AG09309 (cell line): ENCODE data around the gene CMC2.

Source experiments
- DNase-seq: peaks from one replicate; pipeline ENCODE4 v3.0.0-alpha.2; 2010; ENCODE audit warnings: low read depth
- H3K4me3 ChIP-seq: 2 replicates; pipeline ENCODE4 v1.5.1; 2011; ENCODE audit warnings: mild to moderate bottlenecking, low read depth, low read length, moderate library complexity; ENCODE audit not compliant: control insufficient read depth
- TF ChIP-seq, protein P1 (sequence below): IDR thresholded peaks from 2 replicates; pipeline ENCODE4 v1.5.1; 2011; ENCODE audit warnings: mild to moderate bottlenecking, low read depth, low read length, inconsistent platforms; ENCODE audit not compliant: insufficient read depth, control insufficient read depth; ENCODE audit errors: missing control alignments

Gene CMC2

DNA sequence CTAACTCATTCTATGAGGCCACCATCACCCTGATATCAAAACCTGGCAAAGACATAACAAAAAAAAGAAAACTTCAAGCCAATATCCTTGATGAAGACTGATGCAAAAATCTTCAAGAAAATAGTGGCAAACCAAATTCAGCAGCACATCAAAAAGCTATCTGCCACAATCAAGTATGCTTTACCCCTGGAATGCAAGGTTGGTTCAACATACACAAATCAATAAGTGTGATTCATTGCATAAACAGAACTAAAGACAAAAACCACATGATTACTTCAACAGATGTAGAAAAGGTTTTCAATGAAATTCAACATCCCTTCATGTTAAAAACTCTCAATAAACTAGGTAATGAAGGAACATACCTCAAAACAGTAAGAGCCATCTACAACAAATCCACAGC, 48.4 kb downstream of the CMC2 start:
- DNase-seq: no peak
- TF ChIP-seq, protein P1, sequence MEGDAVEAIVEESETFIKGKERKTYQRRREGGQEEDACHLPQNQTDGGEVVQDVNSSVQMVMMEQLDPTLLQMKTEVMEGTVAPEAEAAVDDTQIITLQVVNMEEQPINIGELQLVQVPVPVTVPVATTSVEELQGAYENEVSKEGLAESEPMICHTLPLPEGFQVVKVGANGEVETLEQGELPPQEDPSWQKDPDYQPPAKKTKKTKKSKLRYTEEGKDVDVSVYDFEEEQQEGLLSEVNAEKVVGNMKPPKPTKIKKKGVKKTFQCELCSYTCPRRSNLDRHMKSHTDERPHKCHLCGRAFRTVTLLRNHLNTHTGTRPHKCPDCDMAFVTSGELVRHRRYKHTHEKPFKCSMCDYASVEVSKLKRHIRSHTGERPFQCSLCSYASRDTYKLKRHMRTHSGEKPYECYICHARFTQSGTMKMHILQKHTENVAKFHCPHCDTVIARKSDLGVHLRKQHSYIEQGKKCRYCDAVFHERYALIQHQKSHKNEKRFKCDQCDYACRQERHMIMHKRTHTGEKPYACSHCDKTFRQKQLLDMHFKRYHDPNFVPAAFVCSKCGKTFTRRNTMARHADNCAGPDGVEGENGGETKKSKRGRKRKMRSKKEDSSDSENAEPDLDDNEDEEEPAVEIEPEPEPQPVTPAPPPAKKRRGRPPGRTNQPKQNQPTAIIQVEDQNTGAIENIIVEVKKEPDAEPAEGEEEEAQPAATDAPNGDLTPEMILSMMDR: no peak
- H3K4me3 ChIP-seq: no peak overlapping the region

DNA sequence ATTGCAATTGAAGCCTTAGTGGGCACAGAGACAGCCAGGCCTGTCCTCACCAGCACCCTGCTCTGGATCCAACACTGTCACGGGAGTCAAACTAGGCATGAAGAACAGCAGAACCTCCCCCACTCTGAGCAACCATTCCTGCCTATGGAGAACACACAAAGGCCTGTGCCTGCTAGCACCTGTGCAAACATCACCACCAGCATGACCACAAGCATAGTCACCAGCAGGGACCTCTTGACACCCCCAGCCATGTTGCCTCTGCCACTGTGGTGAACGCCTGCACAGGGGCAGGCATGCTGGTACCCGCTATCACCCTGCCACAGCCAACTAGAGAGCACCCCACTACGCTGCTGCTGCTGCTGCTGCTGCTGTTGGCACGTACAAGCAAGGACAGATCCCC, 51.7 kb downstream of the CMC2 start:
- DNase-seq: no peak
- TF ChIP-seq, protein P1: no peak
- H3K4me3 ChIP-seq: no peak overlapping the region

DNA sequence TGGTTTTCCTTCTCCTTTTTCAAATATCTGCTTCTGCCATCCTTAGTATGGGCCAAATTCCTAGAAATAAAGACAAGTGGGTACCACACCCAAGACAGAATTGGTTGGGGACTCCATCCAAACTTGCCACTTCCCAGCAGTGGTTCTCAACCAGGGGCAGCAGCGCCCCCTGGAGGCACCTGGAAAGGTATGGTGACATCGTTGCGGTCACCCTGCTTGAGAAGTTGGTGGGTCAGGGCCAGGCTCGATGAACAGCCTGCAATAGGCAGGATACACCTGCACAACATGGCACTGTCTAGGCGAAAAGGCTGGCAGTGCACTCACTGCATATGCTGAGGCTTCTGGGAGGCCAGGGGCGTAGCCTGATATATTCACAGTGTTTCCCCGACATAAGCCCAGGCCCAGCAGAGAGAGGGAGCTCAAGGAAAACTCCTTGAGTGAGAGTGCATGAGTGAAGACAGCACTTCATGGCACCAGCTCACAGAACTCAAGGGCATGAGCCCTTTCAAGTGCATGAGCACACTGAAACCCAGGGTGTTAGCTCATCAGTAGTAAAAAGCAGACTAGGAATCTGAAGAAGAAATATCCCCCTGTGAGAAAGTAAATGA, 57.7 kb downstream of the CMC2 start:
- no peak for DNase-seq
- TF ChIP-seq, protein P1: peak; percentile 59
- H3K4me3 ChIP-seq: no peak overlapping the region

DNA sequence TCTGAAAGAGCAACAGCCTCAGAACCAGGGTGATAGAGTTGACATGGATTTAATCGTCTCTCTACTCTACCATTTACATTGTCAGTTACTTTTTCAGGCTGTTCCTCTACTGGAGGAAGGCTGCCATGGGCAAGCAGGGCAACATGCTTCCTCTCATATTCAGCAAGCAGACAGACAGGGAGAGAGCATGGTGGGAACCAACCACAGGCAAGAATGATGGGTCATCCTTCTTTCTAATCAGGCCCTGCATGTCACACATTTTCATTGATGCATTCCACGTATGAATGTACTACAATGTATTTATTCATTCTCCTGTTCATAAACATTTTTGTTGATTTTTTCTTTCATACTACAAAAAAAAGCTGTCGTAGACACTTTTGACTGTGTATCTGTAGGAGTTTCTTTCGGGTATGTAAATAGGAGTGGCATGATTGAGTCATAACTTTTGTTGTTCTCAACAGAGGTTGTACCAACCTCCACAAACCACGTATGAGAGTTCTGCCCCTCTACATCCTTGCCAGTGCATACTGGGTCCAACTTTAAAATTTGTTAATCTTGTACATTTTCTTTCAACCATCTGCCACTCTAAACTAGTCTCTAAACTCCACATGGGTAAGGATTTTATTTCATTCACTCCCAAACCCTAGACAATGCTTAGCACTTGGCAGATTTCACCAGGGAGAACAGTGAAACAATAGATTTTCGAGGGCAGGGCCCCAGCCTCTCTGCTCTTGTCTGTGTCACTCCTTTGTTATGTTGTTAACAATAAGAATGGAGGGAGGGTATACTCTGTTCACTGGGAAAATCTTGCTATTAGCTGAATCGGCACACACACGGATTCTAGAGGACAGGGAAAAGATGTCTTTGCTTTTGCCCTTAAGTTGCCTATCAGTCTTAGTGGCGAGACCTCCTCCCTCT, 58.7 kb downstream of the CMC2 start:
- TF ChIP-seq, protein P1: no peak
- DNase-seq: no peak
- no peak overlapping the region for H3K4me3 ChIP-seq

DNA sequence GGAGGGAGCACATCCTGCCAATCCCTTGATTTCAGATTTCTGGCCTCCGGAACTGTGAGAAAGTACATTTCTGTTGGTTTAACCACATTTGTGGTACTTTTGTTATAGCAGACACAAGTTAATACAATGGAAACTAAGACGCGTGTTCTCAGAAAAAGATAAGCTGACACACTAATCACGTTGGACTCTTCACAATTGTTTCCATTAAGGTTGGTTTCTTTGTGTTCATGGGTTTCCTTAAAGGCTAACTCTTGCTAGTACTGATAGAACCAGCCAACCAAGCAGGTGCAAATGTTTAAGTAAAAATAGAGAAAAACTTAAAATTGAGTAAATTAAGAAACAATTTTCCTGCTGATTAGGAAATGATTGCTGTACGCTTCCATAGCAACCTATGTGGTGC, 59.4 kb downstream of the CMC2 start:
- H3K4me3 ChIP-seq: no peak overlapping the region
- TF ChIP-seq, protein P1: no peak
- no peak for DNase-seq

DNA sequence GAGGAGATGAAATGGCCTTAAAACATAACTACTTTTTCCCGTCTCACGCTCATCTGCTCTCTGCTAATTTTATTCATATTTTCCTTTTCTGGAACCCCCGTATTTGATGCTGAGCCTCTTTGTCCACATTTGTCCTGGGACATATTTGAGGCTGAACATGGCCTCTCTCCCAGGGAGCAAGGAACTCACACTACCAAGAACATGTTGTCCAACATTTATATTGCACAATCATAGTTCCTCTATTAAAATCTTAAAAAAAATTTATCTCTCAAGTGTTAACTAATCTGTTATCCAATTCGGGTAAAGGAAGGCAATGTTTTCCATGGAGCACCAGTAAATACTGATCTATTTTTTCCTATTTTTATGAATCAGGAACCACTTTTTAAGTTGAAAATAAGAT, 60.2 kb downstream of the CMC2 start:
- TF ChIP-seq, protein P1: no peak
- DNase-seq: no peak
- H3K4me3 ChIP-seq: no peak overlapping the region
